HG03196 (cell line): ENCODE results near the gene ARMCX4.
"Not testable (repeated sequence)": the region's sequence is repeated elsewhere in the genome, so short reads cannot be mapped to it uniquely, and the experiment has no call there.

Experiments
- ATAC-seq: cut with Tn5 transposase; IDR thresholded peaks from one replicate; pipeline ENCODE4 v1.9.1; 2021; ENCODE audit not compliant: unreplicated experiment

ARMCX4 gene

DNA sequence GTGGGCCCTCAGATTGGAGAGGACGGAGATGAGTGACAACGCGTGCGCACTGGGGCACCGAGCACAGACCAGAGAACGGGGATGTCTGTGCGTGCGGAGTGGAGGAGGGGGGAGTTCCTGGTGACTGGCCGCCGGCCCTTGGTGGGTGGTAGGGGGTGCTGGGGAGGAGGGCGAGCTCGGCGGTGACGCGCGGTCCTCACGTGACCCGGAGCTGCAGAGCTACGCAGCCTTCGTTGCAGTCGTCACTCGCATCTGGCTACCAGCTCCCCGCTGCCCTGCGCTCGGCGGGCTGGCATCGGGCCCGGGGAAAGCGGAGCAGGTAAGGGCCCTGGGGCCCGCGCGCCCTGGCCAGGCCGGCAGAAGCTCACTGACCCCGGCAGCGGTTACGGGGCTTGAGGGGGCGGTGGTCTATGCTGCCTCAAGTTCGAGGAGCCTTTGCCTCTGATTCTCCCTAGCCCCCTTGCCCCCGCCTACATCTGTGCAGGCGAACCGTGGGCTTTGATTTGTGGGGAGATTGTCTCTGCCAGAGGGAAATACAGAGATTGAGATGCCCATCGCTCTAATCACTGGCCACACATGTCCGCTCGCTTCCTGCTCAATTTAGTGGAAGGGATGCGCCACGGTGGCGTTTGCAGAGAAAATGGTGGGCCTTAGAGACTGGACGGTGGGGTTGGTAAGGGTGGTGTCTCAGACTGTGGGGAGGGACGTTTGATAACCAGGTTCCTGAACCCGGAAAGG is at the start of gene ARMCX4:
Gene ARMCX4 (plus strand): TSS at position 245 of the 738 bp plus-strand sequence. CDS start 3,134 bp downstream, outside the sequence.
- no peak for ATAC-seq

- ATAC-seq, result no peak
Observed at GRCh38 chrX:101442085-101442484, 43.2 kb upstream of the ARMCX4 start.

DNA sequence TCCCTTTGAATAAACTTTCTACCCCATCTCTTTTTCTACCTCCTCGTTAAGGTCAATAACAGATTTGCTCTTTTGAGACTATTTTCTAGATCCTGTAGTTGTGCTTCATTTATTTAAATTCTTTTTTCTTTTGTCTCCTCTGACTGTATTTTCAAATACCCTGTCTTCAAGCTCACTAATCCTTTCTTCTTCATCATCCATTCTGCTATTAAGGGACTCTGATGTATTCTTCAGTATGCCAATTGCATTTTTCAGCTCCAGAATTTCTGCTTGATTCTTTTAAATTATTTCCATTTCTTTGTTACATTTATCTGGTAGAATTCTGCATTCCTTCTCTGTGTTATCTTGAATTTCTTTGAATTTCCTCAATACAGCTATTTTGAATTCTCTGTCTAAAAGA is 36.0 kb upstream of the ARMCX4 start:
- no peak for ATAC-seq

GRCh38 chrX:101450085-101450484 is 35.2 kb upstream of the ARMCX4 start:
- no peak for ATAC-seq

DNA sequence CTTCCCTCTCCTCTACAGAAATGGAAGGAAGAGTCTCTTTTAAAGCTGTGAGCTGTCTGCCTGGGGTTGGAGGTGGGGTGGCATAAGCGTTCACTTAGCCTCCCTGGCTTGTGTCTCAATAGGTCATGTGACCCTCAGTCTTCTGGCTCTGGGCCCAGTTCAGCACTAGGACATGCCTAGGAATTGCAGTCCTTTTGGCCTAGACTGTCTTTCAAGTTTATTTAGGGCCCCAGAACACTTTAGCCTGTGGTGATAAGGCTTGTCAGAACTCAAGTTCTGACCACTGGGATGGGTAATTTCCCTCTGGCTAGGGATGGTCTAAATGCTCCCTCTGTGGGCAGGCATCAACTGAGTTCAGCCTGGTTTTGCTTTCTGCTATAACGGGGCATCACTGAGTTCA is 34.3 kb upstream of the ARMCX4 start:
- no peak for ATAC-seq

DNA sequence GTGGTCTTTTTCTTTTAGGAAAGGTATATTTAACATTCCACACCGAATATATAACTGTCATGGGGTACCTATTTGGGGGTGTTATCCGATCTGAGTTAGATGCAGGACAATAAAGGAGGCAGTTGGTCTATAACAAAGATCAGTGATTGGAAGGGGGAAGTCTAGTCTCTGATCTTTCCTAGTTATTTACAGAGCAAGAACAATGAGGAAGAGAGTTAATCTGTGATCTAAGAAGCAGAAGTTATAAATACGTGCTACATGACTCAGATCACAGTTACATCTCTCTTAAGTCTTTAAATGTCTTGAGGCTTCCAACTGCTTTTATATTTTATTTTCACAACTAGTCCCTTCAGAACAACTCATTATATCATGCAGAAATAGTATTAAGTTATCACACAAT is 33.2 kb upstream of the ARMCX4 start:
- ATAC-seq, result no peak

- no peak for ATAC-seq
Observed at GRCh38 chrX:101460669-101461068, 24.6 kb upstream of the ARMCX4 start.

- no peak for ATAC-seq
Observed at GRCh38 chrX:101462892-101463291, 22.4 kb upstream of the ARMCX4 start.

DNA sequence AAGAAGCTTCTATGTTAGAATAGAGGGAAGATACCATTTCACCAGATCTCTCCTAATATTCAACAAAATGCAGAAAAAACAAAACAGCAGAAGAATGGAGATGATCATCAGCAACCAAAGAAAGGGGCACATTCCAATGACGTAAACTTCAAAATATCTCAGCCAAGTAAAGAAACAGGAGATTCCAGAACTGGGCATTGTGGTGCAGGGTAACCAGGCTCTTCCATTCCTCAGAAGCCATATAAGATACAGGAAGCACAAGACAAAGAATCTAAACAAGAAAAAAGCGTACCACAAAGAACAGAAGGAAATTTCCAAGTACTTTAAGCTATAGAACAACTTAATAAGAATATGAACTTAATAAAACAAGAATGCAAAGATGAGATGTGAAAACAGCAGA is 6.9 kb upstream of the ARMCX4 start:
- no peak for ATAC-seq

- no peak for ATAC-seq
Observed at GRCh38 chrX:101482296-101482695, 3.0 kb upstream of the ARMCX4 start.

- no peak for ATAC-seq
Observed at GRCh38 chrX:101483705-101484104, 1.6 kb upstream of the ARMCX4 start.

DNA sequence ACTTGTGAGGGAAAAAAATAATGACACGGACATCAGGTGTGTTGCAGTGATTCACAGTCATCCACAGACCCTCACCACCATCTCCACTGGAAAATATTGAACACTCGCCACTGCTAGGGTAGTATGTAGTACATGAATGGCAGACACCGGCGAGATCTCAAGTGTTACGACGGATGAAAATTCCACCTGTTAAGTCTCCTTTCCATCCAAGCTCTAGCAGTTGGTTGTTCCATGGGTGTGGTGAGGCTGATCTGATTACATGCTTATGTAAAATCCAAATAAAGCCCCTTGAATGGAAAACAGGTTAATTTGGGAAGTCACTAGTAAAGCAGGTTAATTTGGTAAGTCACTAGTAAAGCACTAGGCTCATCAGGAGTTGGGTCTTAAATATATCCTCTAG is 1.1 kb upstream of the ARMCX4 start:
- ATAC-seq, result no peak

DNA sequence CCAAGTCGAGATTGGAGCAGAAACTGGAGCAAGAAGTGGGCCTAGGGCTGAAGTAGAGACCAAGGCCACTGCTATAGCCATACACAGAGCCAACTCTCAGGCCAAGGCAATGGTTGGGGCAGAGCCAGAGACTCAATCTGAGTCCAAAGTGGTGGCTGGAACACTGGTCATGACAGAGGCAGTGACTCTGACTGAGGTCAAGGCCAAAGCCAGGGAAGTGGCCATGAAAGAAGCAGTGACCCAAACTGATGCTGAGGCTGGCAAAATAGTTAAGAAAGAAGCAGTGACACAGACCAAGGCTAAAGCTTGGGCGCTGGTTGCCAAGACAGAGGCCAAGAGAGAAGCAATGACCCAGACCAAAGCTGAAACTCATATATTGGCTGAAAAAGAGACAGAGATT is 3.5 kb downstream of the ARMCX4 start:
- ATAC-seq, result no peak

GRCh38 chrX:101491943-101492342 is 6.7 kb downstream of the ARMCX4 start:
- no peak for ATAC-seq

DNA sequence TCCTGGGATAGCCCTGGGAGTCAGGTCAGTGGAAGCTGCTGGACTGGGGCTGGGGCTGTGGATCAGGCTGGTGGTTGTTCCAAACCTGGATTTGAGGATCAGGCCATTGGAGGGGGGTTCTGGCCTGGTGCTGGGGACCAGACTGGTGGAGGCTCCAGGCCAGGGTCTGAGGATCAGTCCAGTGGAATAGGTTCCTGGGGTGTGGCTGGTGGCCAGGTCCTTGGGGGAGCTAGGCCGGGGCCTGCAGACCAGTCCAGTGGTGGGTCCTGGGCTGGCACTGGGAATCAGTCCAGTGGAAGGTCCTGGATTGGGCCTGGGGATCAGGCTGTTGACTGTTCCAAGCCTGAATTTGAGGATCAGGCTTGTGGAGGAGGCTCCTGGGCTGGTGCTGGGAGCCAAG is 8.0 kb downstream of the ARMCX4 start:
- ATAC-seq, result no peak

DNA sequence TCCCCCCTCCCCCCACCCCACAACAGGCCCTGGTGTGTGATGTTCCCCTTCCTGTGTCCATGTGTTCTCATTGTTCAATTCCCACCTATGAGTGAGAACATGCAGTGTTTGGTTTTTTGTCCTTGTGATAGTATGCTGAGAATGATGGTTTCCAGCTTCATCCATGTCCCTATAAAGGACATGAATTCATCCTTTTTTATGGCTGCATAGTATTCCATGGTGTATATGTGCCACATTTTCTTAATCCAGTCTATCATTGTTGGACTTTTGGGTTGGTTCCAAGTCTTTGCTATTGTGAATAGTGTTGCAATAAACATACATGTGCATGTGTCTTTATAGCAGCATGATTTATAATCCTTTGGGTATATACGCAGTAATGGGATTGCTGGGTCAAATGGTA is 17.7 kb downstream of the ARMCX4 start:
- not testable (repeated sequence) for ATAC-seq

- no peak for ATAC-seq
Observed at GRCh38 chrX:101507372-101507771, 22.1 kb downstream of the ARMCX4 start.

DNA sequence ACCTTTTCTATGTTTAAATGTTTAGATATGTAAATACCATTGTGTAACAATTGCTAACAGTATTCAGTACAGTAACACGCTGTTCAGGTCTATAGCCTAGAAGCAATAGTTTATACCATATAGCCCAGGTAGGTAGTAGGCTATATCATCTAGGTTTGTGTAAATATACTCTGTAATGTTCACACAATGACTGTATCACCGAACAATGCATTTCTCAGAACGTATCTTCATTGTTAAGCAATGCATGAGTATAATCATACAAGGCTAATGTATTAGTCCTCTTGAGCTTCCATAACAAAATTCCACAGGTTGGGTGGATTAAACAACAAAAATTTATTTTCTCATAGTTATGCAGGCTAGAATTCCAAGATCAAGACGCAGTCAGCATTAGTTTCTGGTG is 22.7 kb downstream of the ARMCX4 start:
- ATAC-seq, result no peak

DNA sequence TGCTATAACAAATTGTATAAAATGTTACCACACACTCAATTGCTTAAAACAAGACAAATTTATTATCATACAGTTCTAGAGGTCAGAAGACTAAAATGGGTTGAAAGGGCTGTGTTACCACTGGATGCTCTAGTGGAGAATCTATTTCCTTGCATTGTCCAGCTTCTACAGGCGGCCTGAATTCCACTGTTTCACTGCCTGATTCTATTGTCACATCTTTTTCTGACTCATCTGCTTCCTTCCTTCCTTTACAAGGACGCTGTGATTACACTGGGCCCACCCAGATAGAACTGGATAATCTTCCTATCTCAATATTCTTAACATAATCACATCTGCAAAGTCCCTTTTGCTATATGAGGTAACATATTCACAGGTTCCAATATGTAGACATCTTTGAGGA is 45.7 kb downstream of the ARMCX4 start:
- ATAC-seq, result no peak
